Ovary (tissue), 9 donors: Measurements from ENCODE around the gene IFT25. TPM values are rescaled to one million over a fixed set of nuclear protein-coding genes. Genes with fewer than 3 reads are reported as not detected.

Experiments used
- DNase-seq, 5 donors: peaks; one replicate each; pipeline ENCODE4 v3.0.0-alpha.2; 2019 to 2020
- H3K27ac ChIP-seq, 2 donors: fragments of 200-600 bp; one replicate each; pipeline versions ENCODE4 v1.5.1 to v1.8.0; 2019 to 2022
- H3K27me3 ChIP-seq: fragments of 200-600 bp; one replicate; pipeline ENCODE4 v1.8.0; 2022
- H3K36me3 ChIP-seq: fragments of 200-600 bp; sonication (generic); one replicate; pipeline ENCODE4 v1.5.1; 2019
- H3K4me1 ChIP-seq: one replicate; pipeline ENCODE4 v1.8.1; 2013; ENCODE audit warnings: mild to moderate bottlenecking, moderate library complexity; ENCODE audit not compliant: insufficient read depth
- H3K4me3 ChIP-seq: fragments of 200-600 bp; sonication (generic); one replicate; pipeline ENCODE4 v1.5.1; 2017
- H3K9me3 ChIP-seq, 2 donors: fragments of 200-600 bp in 1 of 2; sonication (generic) in 1 of 2; one replicate each; pipeline versions ENCODE4 v1.5.1 to v1.8.1; 2013 to 2019; ENCODE audit warnings: mild to moderate bottlenecking in 1 of 2, moderate library complexity in 1 of 2
- EP300 ChIP-seq: sonication (generic); formaldehyde crosslinking; IDR thresholded peaks from one replicate; pipeline ENCODE4 v1.6.1; 2017; ENCODE audit warnings: antibody characterized with exemption
- POLR2A ChIP-seq: fragments of 450-650 bp; IDR thresholded peaks from one replicate; pipeline ENCODE4 v1.6.1; 2017; ENCODE audit warnings: antibody characterized with exemption, mild to moderate bottlenecking, moderate library complexity
- WGBS, 3 donors: extraction: QIAGEN DNeasy Blood & Tissue Kit in 1 of 3; methylation state at CpG; one replicate each; pipeline versions ENCODE4 v1.1.5 to v1.1.7; 2013 to 2017; 5-methylcytosine and 5-hydroxymethylcytosine counted together
- intact Hi-C, 4 donors: fragments of 100-400 bp; cut with DNase I; formaldehyde crosslinking; loops; one replicate each; pipeline versions ENCODE4 v1.11.0 to v1.15.1; 2022 to 2023
- polyA plus RNA-seq, 2 donors: library from polyadenylated mRNA; stranded (reverse); fragments of 200-250 nt in 1 of 2; fragments of 350-450 nt in 1 of 2; fragmentation: Illumina TruSeq in 1 of 2; extraction: RNeasy Lipid Tissue Mini Kit (QIAGEN cat#74804) in 1 of 2; gene quantifications; one replicate each; pipeline ENCODE4 v1.2.3, GENCODE V29; 2013 to 2014
- total RNA-seq, 7 donors: library from RNA; depleted of rRNA in 2 of 7; stranded (reverse); fragments of >200 nt in 2 of 7; fragmentation: NEBNext Ultra II Directional in 3 of 7; extraction: Animal tissue kit (Norgen Biotek cat#: 25700) in 3 of 7; gene quantifications; one replicate each; pipeline versions ENCODE4 v1.1.0 to v1.2.4, GENCODE V29; 2016 to 2023
- TF ChIP-seq, protein P1 (sequence below), 3 donors: fragments of 450-650 bp in 2 of 3; fragments of 200-600 bp in 1 of 3; IDR thresholded peaks; one replicate each; pipeline versions ENCODE4 v1.5.1 to v1.8.0; 2016 to 2022; ENCODE audit warnings: antibody characterized with exemption in 3 of 3, mild to moderate bottlenecking in 1 of 3
- donor health status: DM: no; HTN: no; CAD: no; lungs with moderate emphysema.
- donor health status: DM: no; HTN: no; CAD: no.
- donor health status: Bipolar disorder and iron deficiency.
- donor health status: DM: yes; HTN: yes; CAD: no.
- donor health status: DM: no; HTN: no; CAD: no.
- donor health status: DM: yes; HTN: yes; CAD: no.

Gene IFT25
- total and polyA plus RNA-seq, 9 donors, result 24.2 to 39.4 (median 28.5) TPM

- intact Hi-C loops, result loop anchor here in 1 of 4 donors (10.0 kb wide), 1 partner anchor 102 kb away; no protein-coding TSS in a partner anchor
- no peak overlapping the region for H3K27ac ChIP-seq
These were observed 11.0 kb upstream of the IFT25 start for GRCh38 chr1:53956308-53957168.

DNA sequence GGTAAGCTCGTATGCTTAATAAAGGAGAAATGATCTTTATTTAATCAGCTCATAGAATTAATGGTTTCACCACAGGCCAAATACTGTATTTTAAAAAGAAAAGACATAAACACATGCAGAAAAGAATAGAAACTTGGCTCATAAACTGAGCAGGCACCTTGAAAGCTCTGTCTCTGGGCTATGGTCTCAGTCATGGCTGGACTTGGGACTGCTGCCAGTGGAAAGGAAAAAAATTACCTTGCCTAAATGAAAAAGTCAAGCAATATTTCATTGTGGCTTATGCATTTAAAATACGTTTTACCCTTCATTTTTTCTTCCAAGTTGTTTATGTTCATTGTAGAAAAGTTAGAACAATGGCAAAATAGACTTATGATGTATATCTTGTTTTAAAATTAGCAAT lies 8.6 kb upstream of the IFT25 start:
- H3K27ac ChIP-seq, result no peak overlapping the region
- TF ChIP-seq, protein P1, sequence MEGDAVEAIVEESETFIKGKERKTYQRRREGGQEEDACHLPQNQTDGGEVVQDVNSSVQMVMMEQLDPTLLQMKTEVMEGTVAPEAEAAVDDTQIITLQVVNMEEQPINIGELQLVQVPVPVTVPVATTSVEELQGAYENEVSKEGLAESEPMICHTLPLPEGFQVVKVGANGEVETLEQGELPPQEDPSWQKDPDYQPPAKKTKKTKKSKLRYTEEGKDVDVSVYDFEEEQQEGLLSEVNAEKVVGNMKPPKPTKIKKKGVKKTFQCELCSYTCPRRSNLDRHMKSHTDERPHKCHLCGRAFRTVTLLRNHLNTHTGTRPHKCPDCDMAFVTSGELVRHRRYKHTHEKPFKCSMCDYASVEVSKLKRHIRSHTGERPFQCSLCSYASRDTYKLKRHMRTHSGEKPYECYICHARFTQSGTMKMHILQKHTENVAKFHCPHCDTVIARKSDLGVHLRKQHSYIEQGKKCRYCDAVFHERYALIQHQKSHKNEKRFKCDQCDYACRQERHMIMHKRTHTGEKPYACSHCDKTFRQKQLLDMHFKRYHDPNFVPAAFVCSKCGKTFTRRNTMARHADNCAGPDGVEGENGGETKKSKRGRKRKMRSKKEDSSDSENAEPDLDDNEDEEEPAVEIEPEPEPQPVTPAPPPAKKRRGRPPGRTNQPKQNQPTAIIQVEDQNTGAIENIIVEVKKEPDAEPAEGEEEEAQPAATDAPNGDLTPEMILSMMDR (IDR thresholded peaks at IDR 0.05), result no peak
- no peak for TF ChIP-seq POLR2A
- no peak for TF ChIP-seq EP300
- WGBS, 3 donors, result 69 to 82% (median 81%) methylated on average over 2 of the region's 2 CpGs

More at GRCh38 chr1:53956308-53957168, 11.0 kb upstream of the IFT25 start:
- Histone ChIP-seq H3K4me1 (no peaks in the 10 kb centered on the region), H3K27me3 (no peaks in the 10 kb centered on the region), H3K4me3 (no peak overlapping the region), H3K36me3 (no peaks in the 10 kb centered on the region), H3K9me3 (no peaks in the 10 kb centered on the region)
- whole genome bisulfite sequencing, 3 donors, result 71 to 75% (median 72%) methylated on average over 3 of the region's 3 CpGs
- TF ChIP-seq, protein P1 (IDR thresholded peaks at IDR 0.05), result no peak
- TF ChIP-seq POLR2A, result no peak
- no peak for TF ChIP-seq EP300
- no peak for DNase-seq

DNA sequence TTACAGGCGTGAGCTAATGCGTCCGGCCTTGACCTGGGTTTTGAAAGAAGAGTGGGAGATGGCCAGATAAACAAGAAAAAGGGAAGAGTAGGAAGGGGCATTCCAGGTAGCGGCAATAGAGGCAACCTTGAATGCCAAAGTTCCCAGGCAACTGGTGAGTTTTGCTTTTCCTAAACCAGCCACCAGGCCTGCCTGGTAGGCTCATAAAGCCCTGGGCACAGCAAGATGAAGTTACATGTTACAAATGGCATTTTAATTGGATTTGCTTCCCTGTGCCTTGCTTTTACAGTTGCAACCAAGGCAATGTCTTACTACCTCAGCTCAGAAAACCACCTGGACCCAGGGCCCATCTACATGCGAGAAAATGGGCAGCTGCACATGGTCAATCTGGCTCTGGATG lies 6.2 kb upstream of the IFT25 start:
- 90 to 92% (median 92%) methylated on average over 5 of the region's 5 CpGs for WGBS, 3 donors
- Histone ChIP-seq H3K27me3 (no peaks in the 10 kb centered on the region), H3K4me3 (no peak overlapping the region), H3K36me3 (no peaks in the 10 kb centered on the region), H3K9me3 (no peaks in the 10 kb centered on the region), H3K4me1 (peaks cover 4% of the 10 kb centered on the region), H3K27ac (no peak overlapping the region)
- no peak for TF ChIP-seq EP300
- TF ChIP-seq, protein P1 (IDR thresholded peaks at IDR 0.05), result no peak
- TF ChIP-seq POLR2A, result no peak
- intact Hi-C loops, result loop anchor here in 1 of 4 donors (10.0 kb wide), 1 partner anchor 97 kb away; no protein-coding TSS in a partner anchor
- no peak for DNase-seq

More for the DNA sequence above, 8.6 kb upstream of the IFT25 start:
- intact Hi-C loops, result loop anchor here in 1 of 4 donors (10.0 kb wide), 1 partner anchor 99 kb away; no protein-coding TSS in a partner anchor
- DNase-seq, result no peak
- H3K4me1 ChIP-seq, result no peaks in the 10 kb centered on the region
- no peaks in the 10 kb centered on the region for H3K9me3 ChIP-seq
- H3K36me3 ChIP-seq, result no peaks in the 10 kb centered on the region
- no peaks in the 10 kb centered on the region for H3K27me3 ChIP-seq
- no peak overlapping the region for H3K4me3 ChIP-seq

GRCh38 chr1:53949023-53949990 lies 3.8 kb upstream of the IFT25 start:
- intact Hi-C loops, result loop anchor here in 3 of 4 donors (5.0 kb wide), 2 partner anchors 52 to 62 kb away; partner anchors contain the start of gene YIPF1 (in 2 of the 3)
- WGBS, 3 donors, result 76 to 80% (median 79%) methylated on average over 4 of the region's 4 CpGs
- Histone ChIP-seq H3K9me3 (no peaks in the 10 kb centered on the region), H3K36me3 (no peaks in the 10 kb centered on the region), H3K27ac (no peak overlapping the region), H3K27me3 (no peaks in the 10 kb centered on the region), H3K4me1 (peaks cover 11% of the 10 kb centered on the region), H3K4me3 (no peak overlapping the region)
- DNase-seq, result peak in 2 of 5 donors; percentile 23 to 53
- TF ChIP-seq POLR2A (no peak), EP300 (no peak)
- TF ChIP-seq, protein P1 (IDR thresholded peaks at IDR 0.05), result peak in 2 of 3 donors; percentile 24 to 41
